ENCODE measurements around the gene CHST11.

The CHST11 gene

DNA sequence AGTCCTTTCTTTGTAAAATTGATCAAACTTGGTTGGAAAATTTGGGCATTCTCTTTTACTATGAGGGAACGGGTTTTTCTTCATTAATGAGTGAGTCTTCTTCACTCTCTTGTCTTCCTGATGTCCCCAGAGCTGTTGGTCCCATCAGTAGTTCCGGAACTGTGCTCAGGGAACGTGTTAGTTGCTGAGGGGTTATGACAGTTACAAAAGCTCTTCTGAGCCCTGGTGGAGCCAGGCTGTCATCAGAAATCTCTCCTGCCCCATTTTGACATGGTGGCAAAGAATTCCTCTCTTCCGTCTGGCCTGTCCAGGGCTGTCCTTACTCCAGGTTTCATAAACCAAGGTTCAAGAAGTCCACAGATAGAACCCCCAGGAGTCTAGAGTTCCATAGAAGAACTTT lies 292.8 kb downstream of the CHST11 start:
- no peak for DNase-seq

DNA sequence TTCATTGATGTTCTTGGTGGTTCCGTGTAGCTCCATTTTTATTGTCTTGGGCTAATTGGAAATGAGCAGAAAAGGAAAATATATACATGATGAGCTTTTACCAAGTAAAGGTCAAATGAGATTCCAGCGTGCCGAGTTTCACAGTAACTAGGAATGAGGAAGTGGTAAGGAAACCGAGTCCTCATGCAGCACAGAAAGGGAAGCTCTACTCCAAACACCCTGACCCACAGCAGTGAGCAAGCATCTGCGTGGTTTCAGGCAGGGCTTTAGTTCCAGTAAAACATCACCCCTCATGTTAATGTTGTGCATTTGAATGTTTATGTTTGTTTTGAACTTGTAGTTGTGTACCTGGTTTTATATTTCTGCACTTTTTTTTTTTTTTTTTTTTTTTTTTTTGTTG lies 293.3 kb downstream of the CHST11 start:
- no peak for DNase-seq

GRCh38 chr12:104751120-104751519 lies 294.4 kb downstream of the CHST11 start:
- DNase-seq = no peak

DNA sequence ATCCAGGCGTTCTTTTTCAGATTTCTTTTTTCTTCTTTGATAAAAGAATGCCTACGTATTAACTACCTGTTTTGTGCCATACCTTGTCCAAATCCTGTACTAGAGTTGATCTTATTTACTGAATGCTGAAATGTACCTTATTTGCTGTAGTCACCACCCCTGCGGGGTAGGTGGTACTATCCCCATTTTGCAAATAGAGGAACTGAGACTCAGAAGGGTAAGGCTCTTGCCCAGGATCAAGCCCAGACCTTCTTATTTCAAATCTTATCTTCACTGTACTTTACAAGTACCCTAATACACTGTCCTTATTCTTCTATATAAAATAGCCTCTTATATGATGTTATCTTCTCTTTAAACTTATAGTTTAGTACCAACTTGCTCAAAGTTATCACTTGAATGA lies 294.8 kb downstream of the CHST11 start:
- no peak for DNase-seq

DNA sequence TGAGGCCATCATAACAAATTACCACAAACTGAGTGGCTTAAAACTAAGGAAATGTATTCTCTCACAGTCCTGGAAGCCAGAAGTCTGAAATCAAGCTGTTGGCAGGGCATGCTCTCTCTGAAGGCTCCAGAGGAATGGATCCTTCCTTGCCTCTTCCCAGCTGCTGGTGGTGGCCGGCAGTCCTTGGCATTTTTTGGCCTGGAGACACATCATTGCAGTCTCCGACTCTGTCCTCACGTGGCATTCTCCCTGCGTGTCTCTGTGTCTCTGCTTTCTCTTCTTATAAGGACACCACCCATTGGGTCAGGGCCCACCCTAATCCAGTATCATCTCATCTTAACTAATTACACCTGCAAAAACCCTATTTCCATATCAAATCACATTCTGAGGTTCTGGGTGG lies 295.3 kb downstream of the CHST11 start:
- no peak for DNase-seq

DNA sequence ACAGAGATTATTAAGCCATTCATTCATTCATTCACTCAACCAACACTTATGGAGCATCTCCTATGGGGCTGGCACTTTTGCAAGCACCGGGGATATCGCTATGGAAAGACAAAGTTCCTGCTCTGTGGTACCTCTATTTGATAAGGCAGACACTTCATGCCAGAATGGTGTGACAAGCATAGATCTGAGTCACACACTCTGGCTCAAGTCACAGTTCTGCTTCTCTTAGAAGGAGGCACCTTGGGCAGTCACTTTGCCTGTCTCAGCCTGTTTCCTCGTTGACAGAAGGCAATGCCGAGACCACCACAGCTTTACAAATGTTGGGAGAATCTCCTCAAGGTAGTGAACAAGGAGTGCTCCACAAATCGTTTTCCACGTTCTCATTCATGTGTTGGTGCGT lies 296.1 kb downstream of the CHST11 start:
- no peak for DNase-seq

- DNase-seq = no peak
Measured at GRCh38 chr12:104756901-104757300, 300.2 kb downstream of the CHST11 start.

- DNase-seq = no peak
Measured at GRCh38 chr12:104758771-104759170, 302.0 kb downstream of the CHST11 start.

DNA sequence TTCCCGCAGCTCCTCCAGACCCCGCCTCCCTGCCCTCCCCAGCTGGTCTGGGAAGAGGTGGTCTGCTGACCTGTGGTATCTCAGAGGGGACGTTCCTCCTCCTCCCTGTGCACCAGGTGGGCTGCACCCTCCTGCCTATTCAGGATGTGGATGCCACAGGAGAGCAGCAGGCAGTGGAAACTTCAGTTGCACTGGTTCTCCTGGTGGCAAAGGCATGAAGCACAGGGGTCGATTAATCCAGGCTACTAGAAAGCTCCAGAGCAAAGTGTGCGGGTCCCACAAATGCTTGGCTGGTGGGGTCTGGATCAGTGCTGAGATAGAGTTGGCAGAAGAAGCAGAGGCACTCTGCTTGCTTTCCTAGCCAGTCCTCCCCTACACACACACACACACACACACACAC lies 304.3 kb downstream of the CHST11 start:
- no peak for DNase-seq

- DNase-seq = no peak
Measured at GRCh38 chr12:104761611-104762010, 304.9 kb downstream of the CHST11 start.

GRCh38 chr12:104763168-104763805 lies 306.5 kb downstream of the CHST11 start:
- no peak for DNase-seq

DNA sequence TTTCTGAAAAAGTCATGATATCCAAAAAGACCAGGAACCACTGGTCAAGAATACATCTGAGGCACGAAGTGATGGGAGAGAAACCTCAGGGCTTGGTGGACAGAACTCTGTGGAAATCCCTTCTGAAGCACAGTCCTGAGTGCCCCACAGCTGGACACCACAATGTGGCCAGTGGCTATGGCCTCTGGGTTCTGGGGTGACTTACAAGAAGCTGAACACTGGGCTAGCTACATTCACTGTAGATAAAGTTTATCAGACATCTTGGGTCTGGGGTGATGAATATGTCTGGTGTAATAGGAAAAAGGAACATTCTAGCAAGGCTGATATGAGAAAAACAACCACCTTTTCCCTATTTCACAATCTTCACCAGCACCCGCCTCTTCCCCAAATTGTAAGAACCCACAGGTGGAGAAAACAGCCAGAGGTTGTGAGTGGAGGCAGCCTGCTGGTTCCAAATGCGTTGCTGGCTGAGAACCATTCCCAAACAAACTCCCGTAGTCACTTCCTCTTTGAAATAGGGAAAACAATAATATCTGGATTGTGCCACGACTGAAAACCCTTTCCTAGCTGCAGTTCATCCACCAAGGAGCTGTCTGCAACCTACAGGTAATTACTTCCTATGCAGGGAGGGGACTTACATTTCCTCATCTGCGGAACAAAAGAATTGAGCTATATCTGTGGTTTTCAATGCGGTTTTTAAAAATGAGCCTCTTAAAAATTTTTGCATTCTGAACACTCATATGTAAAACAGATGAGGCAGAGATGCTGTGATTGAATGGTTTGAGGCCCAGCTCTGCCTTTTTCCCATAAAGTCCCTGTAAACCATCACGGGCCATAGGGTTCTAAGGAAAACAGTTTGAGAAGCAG lies 307.7 kb downstream of the CHST11 start:
- DNase-seq = no peak

GRCh38 chr12:104767261-104767660 lies 310.5 kb downstream of the CHST11 start:
- DNase-seq = no peak

- no peak for DNase-seq
Measured at GRCh38 chr12:104768033-104768432, 311.3 kb downstream of the CHST11 start.

GRCh38 chr12:104769144-104769561 lies 312.4 kb downstream of the CHST11 start:
- DNase-seq = no peak

DNA sequence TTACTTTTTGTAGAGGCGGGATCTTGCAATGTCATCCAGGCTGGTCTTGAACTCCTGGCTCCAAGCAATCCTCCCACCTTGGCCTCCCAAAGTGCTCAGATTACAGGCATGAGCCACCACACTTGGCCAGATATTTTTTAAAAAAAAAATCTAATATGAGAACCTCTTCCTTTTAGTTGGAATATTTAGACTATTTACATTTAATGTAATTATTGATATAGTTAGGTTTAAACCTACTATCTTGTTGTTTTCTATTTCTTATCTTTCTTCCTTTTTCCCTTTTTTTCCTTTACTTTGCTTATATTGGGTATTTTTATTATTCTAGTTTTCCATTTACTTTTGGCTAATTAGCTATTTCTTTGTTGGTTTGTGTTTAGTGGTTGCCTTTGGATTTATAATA lies 315.6 kb downstream of the CHST11 start:
- DNase-seq = no peak

DNA sequence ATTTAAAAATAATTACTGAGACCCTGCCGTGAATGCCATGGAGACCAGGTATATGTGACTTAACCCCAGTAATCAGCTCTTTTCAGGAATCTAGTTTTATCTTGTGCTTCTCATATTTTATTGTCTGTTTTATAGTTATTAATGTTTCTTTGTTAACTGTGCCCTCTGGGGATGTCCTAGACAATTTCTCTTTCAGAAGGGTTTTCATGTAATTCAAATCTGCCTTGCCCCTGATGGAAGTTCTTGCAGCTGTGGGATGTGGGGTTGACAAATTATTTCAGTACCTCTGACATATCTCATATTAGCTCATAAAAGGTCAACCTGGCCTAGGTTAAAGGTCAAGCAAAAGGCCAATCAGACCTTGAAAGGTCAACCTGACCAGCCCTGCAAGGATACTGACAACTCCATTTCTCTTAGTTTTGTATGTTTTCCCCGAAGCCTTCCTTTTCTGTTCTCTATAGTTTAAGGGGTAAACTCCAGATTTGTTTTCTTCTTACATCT lies 319.0 kb downstream of the CHST11 start:
- no peak for DNase-seq

GRCh38 chr12:104779134-104779533 lies 322.4 kb downstream of the CHST11 start:
- no peak for DNase-seq

- no peak for DNase-seq
Measured at GRCh38 chr12:104782296-104782695, 325.5 kb downstream of the CHST11 start.

DNA sequence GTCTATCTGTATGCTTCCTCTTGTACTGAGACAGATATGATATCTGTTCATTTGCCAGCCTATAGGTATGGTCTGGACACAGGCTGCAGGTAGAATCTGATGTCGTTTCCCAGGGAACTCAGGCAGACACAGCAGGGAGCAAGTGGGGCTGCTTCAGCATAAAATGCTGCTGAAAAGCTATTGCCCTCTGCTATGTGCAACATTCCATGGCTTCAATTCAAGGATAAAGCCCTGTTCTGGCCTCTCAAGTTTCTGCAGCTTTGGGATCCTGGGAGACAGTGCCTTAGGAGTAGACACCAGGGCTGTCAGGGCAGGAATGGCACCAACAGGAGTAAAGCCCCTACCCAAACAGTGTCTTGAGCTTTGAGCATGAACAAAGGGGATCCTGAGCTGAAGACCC lies 327.8 kb downstream of the CHST11 start:
- no peak for DNase-seq

GRCh38 chr12:104785886-104786285 lies 329.1 kb downstream of the CHST11 start:
- DNase-seq = no peak

DNA sequence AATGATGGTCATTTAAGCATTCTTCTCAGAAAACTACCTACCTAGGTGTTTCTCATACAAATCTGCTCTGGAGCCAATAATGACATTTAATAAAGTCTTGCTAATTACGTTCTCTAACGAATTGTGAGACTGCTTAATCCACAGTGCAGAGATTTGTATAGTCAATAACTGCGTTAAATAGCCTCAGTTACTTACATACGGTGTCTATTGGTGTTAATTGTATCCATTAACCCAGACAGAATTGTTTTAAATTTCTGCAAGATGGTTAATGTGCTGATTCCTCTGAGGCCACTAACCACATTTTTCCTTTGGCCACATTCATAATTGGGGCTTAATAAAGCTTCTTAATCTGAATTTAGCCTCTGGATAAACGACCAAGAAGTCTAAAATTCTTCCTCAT lies 329.6 kb downstream of the CHST11 start:
- DNase-seq = no peak

DNA sequence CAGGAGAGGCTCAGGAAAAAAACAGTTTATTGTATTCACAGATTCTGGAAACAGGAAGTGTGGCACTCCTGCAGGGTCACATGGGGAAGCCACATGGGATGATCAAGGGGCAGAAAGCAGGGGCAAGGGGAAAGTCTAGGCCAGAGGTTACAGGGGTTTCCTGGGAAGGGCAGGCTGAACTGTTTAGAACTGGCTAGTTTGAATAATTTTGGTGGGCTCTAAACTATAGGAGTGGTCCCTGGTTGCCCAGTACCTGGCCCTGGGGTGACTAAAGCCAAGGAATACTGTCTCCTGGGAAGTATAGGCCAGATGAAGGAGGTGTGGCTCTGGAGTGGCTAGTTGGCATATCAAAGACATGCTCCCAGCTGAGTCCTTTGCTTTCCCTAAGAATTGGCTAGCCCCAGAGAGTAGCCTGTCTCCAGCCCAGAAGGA lies 332.1 kb downstream of the CHST11 start:
- DNase-seq = no peak

Data from COR-L47 (cell line).